CD4-positive, alpha-beta T cell treated with Interleukin-6 for 4 hours (primary cell): ENCODE measurements around the gene BARHL1.

Source experiments
- DNase-seq: peaks from one replicate; pipeline ENCODE4 v3.0.0-alpha.2; 2020; ENCODE audit warnings: mixed read lengths

BARHL1 gene

GRCh38 chr9:132582276-132582785 lies at the start of gene BARHL1:
TSS of gene BARHL1 (plus strand) at chr9:132582606. CDS start at chr9:132582798, 192 bp downstream.
- DNase-seq, result no peak

GRCh38 chr9:132534832-132535231 lies 47.6 kb upstream of the BARHL1 start:
- DNase-seq, result no peak

- DNase-seq, result no peak
These were observed 46.3 kb upstream of the BARHL1 start for GRCh38 chr9:132536124-132536523.

GRCh38 chr9:132537352-132537751 lies 45.1 kb upstream of the BARHL1 start:
- no peak for DNase-seq

GRCh38 chr9:132538071-132538470 lies 44.3 kb upstream of the BARHL1 start:
- DNase-seq, result no peak

- no peak for DNase-seq
These were observed 43.3 kb upstream of the BARHL1 start for GRCh38 chr9:132539096-132539495.

GRCh38 chr9:132541051-132541450 lies 41.4 kb upstream of the BARHL1 start:
- DNase-seq, result no peak

- DNase-seq, result no peak
These were observed 40.3 kb upstream of the BARHL1 start for GRCh38 chr9:132541870-132542830.

- no peak for DNase-seq
These were observed 39.2 kb upstream of the BARHL1 start for GRCh38 chr9:132543251-132543650.

- DNase-seq, result no peak
These were observed 38.4 kb upstream of the BARHL1 start for GRCh38 chr9:132543960-132544359.

GRCh38 chr9:132545578-132545977 lies 36.8 kb upstream of the BARHL1 start:
- no peak for DNase-seq

- peak; percentile 5 for DNase-seq
These were observed 36.0 kb upstream of the BARHL1 start for GRCh38 chr9:132546148-132547051.

GRCh38 chr9:132547052-132547431 lies 35.4 kb upstream of the BARHL1 start:
- DNase-seq, result no peak

GRCh38 chr9:132547436-132547835 lies 35.0 kb upstream of the BARHL1 start:
- DNase-seq, result no peak

- DNase-seq, result no peak
These were observed 34.3 kb upstream of the BARHL1 start for GRCh38 chr9:132547976-132548730.

- DNase-seq, result no peak
These were observed 33.4 kb upstream of the BARHL1 start for GRCh38 chr9:132548751-132549640.

- DNase-seq, result no peak
These were observed 30.9 kb upstream of the BARHL1 start for GRCh38 chr9:132551556-132551955.

GRCh38 chr9:132552041-132552440 lies 30.4 kb upstream of the BARHL1 start:
- no peak for DNase-seq

GRCh38 chr9:132554755-132555154 lies 27.7 kb upstream of the BARHL1 start:
- no peak for DNase-seq

- no peak for DNase-seq
These were observed 26.9 kb upstream of the BARHL1 start for GRCh38 chr9:132555528-132555927.

- no peak for DNase-seq
These were observed 26.2 kb upstream of the BARHL1 start for GRCh38 chr9:132556235-132556634.
